Measurements from ENCODE around the gene SUPT20HL1.
"Not testable (repeated sequence)": the region's sequence is repeated elsewhere in the genome, so short reads cannot be mapped to it uniquely, and the experiment has no call there.

The SUPT20HL1 gene

DNA sequence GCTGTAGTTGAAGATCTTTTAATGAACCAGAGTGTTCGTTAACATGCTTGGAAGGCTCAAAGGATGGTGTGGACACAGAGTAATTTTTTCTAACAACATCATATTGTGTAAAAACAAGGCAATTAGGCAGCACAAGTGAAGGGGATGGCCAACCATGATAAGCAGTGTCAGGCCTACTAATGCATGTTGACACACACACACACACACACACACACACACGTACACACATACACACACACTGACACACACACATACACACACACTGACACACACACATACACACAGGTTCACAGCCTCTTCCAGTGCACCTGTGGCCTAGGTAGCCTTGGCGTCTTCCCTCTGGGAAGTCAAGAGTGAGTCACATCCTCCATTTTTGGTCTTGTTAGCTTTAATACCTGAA lies at the start of gene SUPT20HL1:
SUPT20HL1 (plus strand) TSS at position 368 of the 400 bp plus-strand sequence. CDS start 2,122 bp downstream, outside the sequence.
- no peak for DNase-seq (ENCODE audit: low read depth)

DNA sequence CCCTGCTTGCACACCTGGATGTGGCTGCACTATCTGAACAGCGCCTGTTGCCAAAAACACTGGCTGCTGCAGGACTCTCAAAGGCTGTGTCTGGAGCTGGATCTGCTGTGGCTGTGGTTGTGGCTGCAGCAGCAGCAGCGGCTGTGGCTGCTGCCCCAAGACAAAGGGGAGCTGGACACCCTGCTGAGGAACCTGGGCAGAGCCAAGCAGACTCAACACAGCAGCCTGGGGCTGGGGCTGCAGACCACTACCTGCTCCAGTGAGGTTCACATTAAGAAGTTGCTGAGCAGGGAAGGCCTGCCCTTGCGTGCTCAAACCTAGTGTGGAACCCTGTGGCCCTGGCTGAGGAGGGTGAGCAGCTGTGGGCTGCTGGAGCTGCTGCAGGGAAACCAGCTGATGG lies 49.5 kb upstream of the SUPT20HL1 start:
- DNase-seq (ENCODE audit: low read depth), result not testable (repeated sequence)

DNA sequence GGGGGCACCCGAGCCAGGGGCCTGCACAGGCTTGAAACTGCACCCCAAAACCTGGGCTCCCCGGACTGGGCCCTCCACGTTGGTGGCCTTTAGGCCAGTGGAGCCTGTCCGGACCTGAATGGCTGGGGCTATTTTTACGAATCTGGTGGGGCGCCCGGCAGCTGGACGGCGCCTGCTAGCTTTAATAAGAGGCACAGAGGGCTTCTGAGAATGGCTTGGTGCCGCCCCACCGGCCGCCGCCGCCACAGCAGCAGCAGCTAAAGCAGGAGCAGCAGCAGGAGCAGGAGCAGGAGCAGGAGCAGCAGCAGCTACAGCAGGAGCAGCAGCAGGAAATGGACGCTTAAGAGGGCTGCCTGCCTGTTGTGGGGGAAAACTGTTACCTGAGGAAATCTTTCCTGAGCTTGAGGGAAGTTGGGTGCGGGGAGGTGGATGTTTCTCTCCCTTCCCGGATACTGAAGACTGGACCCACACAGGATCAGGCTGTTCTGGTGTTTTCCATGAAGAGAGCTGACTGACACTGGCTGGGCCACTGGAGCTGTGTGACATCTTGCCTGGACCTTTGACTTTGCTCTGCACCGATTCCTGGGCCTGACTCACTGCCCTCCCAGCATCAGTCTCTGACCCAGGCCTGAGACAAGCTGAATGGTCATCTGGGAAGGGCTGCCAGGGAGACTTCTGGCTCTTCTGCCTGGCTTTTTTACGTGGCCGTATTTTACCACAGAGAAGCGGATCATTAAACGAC lies 48.8 kb upstream of the SUPT20HL1 start:
- not testable (repeated sequence) for DNase-seq (ENCODE audit: low read depth)

DNA sequence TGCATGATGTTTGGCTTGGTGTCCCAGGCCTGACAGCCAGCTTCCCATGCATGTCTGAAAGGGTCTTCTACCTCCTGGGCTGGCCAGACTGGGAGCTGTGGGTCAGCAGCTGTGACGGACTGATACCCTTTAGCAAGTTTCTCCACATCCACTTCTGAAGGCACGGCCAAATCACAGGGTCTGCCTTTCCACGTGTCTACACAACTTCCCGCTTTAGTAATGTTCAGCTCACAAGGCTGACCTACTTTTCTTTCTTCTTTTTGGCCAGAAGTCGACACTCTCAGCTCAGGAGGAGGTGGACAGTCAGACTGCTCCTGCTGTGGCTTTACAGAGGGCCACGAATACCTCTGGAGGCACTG lies 48.2 kb upstream of the SUPT20HL1 start:
- DNase-seq (ENCODE audit: low read depth), result not testable (repeated sequence)

DNA sequence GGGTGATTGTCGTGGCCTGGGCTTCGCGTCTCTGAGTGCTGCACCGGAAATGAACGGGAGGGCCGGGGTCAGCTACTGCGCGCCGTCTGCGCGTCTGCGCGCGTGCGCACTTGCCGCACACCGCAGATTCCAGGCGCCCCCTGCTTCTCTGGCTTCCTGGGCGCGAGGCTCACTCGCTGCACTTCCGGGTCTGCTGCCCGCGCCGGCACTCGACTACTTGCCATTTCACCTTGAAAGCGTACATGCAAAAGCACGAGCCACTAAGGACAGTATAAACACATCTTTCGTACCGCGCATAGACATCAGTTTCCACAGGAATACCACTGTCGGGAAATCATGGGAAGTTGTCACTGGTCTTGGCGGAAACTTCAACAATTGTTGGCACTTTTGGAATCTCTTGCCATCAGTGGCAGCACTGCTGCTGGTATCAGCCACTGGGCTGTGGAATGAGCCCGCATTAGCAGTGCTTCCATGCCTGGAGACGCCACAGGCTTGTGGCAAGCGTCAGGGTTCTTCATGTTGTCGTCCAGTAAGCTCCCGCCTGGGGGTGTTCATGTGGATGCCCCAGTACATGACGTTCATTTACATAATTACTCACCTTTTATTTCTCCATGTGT lies 46.3 kb upstream of the SUPT20HL1 start, which contains the start of gene SUPT20HL2:
SUPT20HL2 (minus strand) TSS at position 51 of the 617 bp plus-strand sequence. CDS start 754 bp downstream, outside the sequence.
- DNase-seq (ENCODE audit: low read depth), result no peak

DNA sequence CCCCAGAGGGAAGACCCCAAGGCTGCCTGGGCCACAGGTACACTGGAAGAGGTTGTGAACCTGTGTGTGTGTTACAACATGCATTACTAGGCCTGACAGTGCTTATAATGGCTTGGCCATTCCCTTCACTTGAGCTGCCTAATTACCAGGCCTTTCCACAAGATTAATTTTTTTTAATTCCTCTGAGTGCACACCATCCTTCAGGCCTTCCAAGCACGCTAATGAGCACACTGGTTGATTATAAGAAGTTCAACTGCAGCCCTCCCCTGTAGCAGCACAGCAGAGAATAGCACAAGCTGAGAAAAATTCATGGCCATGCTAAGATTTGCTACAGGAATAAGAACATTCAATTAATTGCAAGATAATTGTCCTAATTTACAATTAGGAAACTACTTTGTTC lies 44.3 kb upstream of the SUPT20HL1 start:
- DNase-seq (ENCODE audit: low read depth), result no peak

DNA sequence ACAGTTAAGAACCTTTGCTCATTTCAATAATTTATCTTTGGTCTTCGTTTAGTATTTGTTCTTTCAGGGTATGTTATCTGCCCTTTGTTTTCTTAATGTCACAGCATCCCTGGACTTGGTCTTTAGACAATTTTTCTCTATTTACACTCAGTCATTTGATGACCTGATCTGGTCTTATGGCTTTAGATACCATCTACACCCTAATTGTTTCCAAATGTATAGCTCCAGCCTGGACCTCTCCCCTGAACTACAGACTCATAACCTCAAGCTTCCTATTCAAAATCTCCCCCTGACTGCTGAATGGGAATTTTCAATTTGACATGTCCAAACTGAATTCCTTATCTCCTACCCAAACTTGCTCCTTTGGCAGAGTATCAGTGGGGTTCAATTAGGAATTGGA lies 42.9 kb upstream of the SUPT20HL1 start:
- no peak for DNase-seq (ENCODE audit: low read depth)

DNA sequence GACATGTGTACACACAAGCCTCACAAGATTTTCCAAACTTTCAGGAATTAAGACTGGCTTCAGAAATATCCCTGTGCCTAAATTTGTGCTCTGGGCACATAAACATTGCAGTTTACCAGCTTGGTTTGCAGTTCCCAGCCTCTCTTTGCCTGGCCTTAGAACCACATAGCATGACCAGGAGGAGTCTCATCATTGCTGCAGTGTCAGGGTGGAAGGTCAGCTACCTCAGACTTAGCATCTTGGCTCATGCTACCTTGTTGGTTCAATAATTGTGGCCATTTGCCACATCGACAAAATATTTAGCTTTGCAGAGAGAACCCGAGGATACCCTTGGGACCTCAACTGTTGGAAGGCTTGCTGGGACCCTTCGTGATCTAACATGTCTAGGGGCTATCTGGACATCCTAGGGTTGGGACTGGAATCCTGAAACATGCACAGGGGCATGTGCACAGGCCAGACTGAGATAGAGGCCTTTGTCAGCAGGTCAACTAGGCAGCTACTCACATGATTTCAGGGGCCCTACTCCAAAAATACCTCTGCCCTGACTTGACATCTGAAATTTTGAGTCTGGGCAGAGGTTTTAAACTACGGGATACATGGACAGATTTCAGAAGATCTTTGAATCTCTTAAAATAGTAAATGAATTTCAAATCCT lies 38.6 kb upstream of the SUPT20HL1 start:
- no peak for DNase-seq (ENCODE audit: low read depth)

DNA sequence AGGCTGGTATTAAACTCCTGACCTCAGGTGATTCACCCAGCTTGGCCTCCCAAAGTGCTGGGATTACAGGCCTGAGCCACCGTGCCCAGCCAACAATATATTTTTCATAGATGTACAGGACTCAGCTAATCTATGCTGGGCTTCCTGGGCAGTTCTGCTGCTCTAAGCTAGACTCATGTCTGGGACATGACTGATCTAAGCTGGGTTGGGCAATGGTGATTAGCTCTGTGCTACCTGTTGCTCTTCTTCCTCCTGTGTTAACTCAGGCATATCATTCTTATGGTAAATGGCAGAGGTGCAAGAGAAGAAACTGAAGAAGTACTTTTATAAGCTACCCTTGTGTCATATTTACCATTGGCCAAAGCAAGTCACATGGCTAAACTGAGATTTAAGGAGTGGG lies 35.2 kb upstream of the SUPT20HL1 start:
- DNase-seq (ENCODE audit: low read depth), result no peak

DNA sequence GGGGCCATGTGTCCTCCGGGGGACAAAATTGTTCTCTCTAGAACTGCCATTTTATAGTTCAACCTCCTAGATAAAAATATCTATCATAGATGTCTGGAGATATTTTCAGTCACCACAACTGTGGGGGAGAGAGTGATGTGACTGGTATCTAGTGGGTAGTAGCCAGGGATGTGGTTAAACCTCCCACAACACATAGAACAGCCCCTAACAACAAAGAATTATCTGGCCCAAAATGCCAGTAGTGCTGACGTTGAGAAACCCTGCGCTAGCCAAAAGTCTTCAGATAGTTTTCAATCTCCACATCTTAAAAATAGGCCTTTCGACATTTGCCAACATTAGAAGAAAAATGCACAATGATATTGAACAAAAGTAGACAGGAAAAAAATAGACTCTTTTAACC lies 27.6 kb upstream of the SUPT20HL1 start:
- DNase-seq (ENCODE audit: low read depth), result no peak

DNA sequence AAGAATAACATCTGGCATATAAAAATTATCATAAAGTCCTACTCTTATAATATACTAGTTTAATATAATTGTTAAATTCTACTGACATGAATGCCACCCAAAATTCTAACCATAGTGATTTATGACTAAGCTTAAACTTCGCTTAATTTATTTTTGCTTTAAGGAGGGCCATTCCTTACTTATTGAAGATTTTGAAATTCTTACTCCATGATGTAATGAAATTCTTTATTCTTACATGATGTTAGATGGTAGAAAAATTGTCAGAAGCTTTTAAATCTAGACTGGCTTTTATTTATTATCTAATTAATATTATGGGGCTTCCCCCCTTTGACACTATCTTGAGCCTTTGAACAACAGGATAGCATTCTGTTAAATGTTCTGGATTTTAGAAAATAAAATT lies 27.1 kb upstream of the SUPT20HL1 start:
- no peak for DNase-seq (ENCODE audit: low read depth)

DNA sequence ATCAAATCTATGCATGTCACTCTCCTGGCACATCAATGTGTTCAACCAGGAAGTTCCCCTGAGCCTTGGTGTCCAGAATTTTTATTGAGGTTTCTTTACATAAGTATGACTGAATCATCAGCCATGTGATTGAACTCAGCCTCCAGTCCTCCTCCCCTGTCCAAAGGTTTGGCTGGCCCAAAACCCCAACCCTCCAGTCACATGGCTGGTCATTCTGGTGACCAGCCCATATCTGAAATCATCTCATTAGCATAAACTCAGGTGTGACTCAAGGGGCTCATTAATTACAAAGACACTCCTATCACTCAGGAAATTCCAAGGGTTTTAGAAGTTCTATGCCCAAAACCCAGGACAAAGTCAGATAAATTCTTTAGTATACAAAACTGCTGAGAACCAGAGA lies 26.0 kb upstream of the SUPT20HL1 start:
- DNase-seq (ENCODE audit: low read depth), result no peak

DNA sequence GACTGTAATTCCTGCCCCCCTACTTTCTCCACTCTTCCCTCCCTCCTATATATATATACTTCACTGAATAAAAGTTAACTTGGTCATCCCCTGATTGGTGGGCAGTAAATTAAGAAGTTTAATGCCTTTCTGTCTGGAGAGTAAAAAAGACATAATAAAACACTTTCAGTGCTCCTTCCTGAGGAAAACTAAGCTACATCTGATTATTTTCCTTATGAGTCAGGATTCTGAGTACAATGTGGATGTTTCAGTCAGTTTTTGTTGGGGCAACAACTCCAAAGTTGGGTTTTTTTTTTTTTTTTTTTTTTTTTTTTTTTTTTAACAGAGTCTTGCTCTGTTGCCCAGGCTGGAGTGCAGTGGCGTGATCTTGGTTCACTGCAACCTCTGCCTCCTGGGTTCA lies 24.6 kb upstream of the SUPT20HL1 start:
- DNase-seq (ENCODE audit: low read depth), result no peak

DNA sequence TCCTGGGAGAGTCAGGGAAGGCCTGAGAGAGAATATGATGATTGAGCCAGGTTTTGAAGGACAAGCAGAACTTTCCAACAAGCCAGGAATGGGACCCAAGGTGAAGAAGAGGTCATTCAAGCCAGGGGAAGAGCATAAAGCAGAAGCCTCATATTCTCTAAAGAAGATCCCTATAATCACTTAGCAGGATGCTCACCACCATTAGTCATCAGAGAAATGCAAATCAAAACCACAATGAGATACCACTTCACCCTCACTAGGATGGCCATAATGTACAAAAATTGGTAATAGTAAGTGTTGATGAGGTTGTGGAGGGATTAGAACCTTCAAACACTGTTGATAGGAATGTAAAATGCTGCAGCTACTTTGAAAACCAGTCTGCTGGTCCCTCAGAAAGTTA lies 20.5 kb upstream of the SUPT20HL1 start:
- DNase-seq (ENCODE audit: low read depth), result no peak

DNA sequence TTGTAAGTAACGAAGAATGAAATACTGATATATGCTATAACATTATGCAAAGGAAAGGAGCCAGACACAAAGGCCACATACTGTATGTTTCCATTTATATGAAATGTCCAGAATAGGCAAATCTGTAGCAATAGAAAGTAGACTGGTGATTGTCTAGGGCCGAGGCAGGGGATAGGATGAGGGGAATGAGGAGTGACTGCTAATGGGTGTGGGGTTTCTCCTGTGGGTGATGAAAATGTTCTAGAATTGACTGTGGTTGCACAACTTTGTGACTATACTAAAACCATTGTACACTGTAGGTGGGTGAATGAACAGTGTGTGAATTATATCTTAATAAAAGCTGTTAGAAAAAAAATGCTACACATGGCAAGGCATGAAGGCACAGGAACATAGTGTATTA lies 19.9 kb upstream of the SUPT20HL1 start:
- DNase-seq (ENCODE audit: low read depth), result no peak

DNA sequence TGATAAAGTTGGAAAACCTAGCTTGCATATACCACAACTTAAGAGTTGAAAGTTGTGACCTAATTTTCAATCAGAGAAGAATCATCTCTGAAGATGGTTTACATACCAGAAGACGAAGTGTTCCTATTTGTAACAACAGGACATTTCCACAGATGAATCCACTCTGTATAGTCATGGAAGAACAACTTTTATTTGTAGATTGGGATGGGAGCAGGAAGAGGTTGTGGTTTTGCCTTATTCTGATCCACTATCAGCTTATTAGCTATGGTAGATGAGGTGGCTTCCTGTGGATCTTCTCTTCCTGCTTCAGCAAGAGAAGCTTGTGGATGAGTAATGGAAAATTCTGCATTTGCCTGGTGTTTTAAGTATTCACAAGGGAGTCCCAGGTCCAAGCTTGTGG lies 18.6 kb upstream of the SUPT20HL1 start:
- peak; percentile 4 for DNase-seq (ENCODE audit: low read depth)

DNA sequence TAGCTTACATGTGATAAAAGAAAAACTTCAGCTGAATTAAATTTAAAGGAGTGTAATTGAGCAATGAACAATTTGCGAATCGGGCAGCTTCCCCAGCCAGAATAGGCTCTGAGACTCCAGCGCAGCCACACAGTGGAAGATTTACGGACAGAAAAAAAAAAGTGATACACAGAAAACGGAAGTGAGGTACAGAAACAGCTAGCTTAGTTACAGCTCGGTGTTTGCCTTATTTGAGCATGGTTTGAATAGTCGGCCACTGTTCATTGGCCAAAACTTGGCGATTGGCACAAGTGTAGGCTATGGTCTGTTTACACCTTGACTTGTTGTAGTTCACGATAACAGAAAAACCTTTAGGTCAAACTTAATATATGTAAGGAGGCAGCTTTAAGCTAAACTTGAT lies 16.7 kb upstream of the SUPT20HL1 start:
- DNase-seq (ENCODE audit: low read depth), result no peak

DNA sequence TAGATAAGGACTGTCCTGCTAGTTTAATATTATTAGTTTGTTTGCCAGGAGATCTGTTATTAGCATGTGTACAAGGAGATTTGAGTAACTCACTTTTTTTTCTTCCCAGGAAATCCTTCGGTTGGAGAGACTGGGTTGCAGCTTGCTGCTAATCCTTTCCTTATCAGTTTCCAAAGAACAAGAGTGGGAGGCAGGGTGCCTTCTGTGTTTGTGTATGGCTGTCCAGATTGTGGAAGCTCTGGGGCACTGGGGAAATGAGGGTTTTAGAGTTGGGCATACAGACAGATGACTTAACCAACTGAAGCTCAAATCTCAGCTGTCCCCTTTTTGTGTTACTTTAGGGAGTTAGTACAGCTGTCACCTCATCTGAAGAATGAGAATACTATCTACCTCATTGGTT lies 12.6 kb upstream of the SUPT20HL1 start:
- no peak for DNase-seq (ENCODE audit: low read depth)

DNA sequence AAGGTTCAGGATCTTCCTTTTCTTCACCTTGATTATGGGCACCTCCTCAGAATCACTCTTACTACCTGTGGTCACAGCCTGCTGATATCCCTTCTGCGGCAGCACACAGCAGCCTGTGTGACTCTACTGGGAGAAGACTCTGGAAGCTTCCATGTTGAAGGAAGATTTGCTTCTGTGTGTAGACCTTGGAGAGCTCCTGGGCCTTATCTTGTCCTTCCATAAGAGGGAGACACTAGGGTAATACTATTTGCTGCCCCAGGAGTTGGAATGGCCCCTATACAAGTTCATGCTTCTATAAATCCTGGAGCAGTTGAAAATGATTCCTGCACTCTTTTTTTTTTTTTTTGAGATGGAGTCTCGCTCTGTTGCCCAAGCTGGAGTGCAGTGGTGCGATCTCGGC lies 10.2 kb upstream of the SUPT20HL1 start:
- no peak for DNase-seq (ENCODE audit: low read depth)

DNA sequence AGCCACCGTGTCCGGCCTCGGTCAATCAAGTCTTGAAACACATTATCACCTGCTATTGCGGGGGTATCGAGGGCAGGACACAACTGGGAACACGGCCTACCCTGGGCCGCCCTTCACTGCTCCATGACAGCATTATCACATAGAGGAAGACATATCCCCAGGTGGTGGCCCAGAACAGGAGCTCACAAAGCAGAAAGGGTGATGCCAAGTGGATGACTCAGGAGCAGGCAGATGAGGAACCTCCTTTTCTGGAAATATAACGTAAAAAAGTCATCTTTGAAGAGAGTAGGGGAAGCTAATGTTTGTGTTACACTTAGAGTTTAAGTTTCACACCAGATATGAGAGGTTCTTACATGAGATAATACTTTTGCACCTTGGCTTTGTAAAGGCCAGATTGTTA lies 5.3 kb upstream of the SUPT20HL1 start:
- DNase-seq (ENCODE audit: low read depth), result no peak

DNA sequence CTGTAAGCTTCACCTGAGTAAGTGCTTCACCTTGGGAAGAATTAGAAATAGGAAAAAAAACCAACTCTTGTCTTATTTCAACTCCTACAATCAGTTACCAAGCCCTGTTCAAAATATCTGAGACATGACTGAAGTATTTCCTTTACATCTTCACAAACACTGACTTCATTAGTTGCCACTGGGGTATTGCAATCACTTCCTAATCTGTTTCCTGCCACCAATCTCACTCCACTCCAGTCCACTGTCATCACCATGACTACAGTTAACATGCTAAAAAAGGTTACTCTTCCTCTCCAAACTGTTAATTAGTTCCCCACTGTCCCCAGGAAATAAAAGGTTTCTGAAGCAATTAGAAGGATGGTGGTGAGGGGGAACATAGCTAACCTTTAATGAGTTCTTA lies 3.3 kb upstream of the SUPT20HL1 start:
- no peak for DNase-seq (ENCODE audit: low read depth)

DNA sequence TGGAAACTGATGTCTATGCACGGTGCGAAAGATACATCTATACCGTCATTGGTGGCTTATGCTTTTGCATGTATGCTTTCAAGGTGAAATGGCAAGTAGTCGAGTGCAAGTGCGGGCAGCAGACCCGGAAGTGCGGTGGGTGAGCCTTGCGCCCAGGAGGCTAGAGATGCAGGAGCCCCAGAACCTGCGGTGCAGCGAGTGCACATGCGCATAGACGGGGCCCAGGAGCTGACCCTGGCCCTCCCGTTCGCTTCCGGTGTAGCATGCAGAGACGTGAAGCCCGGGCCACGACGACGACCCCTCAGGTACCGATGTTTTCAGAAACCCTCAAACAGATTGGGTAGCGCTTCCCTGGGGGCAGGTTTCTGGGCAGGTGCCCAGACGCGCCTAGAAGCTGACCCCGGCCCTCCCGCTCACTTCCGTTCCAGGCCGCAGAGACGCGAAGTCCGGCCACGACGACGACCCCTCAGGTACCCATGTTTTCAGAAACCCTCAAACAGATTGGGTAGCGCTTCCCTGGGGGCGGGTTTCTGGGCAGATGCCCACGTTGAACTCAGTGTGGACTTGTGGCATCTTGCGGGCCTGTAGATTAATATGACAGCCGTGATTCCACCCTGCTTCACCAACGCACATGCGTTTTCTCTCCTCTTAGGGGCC lies 1.8 kb downstream of the SUPT20HL1 start:
- not testable (repeated sequence) for DNase-seq (ENCODE audit: low read depth)

Data from fibroblast of gingiva (primary cell).